ENCODE data around the gene WRNIP1. TPM values are rescaled to one million over a fixed set of nuclear protein-coding genes. Genes with fewer than 3 reads are reported as not detected.
A peak's percentile ranks its signal among the peaks of the same experiment; 100 is the strongest.

WRNIP1 gene
- total and polyA plus RNA-seq, 2 of the 13 experiments (the other 11 are each of a cell fraction or from before 2014, with no cell fraction given) = 77.7 to 90.3 TPM

DNA sequence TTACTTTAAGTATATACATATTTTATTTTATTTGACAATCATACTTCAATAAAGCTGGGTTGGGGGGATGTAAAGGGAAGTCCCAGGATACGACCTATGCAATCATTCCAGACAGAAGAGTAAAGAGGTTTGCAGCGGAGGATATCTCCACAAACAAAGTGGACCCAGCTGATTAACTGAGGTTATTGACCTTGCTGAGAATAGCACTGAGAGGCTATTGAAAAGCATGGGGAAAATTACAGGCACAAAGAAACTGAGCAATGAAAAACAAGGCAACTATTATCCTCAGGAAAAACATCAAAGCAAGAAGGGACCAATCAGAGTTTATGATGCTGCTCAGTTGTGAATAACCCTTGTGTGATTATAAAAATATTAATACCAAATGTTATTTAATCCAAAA, 43.8 kb downstream of the WRNIP1 start (continued):
- TF ChIP-seq, protein P1, sequence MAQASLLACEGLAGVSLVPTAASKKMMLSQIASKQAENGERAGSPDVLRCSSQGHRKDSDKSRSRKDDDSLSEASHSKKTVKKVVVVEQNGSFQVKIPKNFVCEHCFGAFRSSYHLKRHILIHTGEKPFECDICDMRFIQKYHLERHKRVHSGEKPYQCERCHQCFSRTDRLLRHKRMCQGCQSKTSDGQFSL (CRISPR knock-in tag; IDR thresholded peaks at IDR 0.05) = no peak
- no peak for TF ChIP-seq KDM1A (CRISPR knock-in tag; IDR thresholded peaks at IDR 0.05)
- no peak for TF ChIP-seq FOXC1 (CRISPR knock-in tag; IDR thresholded peaks at IDR 0.05; ENCODE audit: borderline replicate concordance)
- TF ChIP-seq GFI1 (CRISPR knock-in tag; IDR thresholded peaks at IDR 0.05; ENCODE audit: borderline replicate concordance) = no peak
- no peak for TF ChIP-seq REL (CRISPR knock-in tag; conservative IDR thresholded peaks at IDR 0.05)
- no peak for TF ChIP-seq ZNF513 (CRISPR knock-in tag; conservative IDR thresholded peaks at IDR 0.05)
- TF ChIP-seq MTA3 (CRISPR knock-in tag; IDR thresholded peaks at IDR 0.05) = no peak
- no peak for TF ChIP-seq SMARCE1 (IDR thresholded peaks at IDR 0.05; ENCODE audit: borderline replicate concordance)
- peak; percentile 49; the same call in 1 of the 2 replicates for TF ChIP-seq ZNF331 (CRISPR knock-in tag; IDR thresholded peaks at IDR 0.05)
- TF ChIP-seq ZNF737 (CRISPR knock-in tag; IDR thresholded peaks at IDR 0.05; ENCODE audit: borderline replicate concordance) = no peak
- TF ChIP-seq RFXANK (CRISPR knock-in tag; IDR thresholded peaks at IDR 0.05) = no peak
- no peak for TF ChIP-seq ZNF34 (CRISPR knock-in tag; IDR thresholded peaks at IDR 0.05; ENCODE audit: borderline replicate concordance)
- TF ChIP-seq MLXIP (CRISPR knock-in tag; IDR thresholded peaks at IDR 0.05; ENCODE audit: borderline replicate concordance) = no peak
- TF ChIP-seq, protein P2, sequence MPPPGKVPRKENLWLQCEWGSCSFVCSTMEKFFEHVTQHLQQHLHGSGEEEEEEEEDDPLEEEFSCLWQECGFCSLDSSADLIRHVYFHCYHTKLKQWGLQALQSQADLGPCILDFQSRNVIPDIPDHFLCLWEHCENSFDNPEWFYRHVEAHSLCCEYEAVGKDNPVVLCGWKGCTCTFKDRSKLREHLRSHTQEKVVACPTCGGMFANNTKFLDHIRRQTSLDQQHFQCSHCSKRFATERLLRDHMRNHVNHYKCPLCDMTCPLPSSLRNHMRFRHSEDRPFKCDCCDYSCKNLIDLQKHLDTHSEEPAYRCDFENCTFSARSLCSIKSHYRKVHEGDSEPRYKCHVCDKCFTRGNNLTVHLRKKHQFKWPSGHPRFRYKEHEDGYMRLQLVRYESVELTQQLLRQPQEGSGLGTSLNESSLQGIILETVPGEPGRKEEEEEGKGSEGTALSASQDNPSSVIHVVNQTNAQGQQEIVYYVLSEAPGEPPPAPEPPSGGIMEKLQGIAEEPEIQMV (CRISPR knock-in tag; IDR thresholded peaks at IDR 0.05; ENCODE audit: low read depth) = no peak
- no peak for TF ChIP-seq U2AF2 (IDR thresholded peaks at IDR 0.05; ENCODE audit: low read depth, low read length)
- no peak for TF ChIP-seq CHD2 (IDR thresholded peaks at IDR 0.05; ENCODE audit: low read depth, low read length)
- peak; percentile 75 for TF ChIP-seq FOXA3 (CRISPR knock-in tag; IDR thresholded peaks at IDR 0.05)
- TF ChIP-seq, protein P3, sequence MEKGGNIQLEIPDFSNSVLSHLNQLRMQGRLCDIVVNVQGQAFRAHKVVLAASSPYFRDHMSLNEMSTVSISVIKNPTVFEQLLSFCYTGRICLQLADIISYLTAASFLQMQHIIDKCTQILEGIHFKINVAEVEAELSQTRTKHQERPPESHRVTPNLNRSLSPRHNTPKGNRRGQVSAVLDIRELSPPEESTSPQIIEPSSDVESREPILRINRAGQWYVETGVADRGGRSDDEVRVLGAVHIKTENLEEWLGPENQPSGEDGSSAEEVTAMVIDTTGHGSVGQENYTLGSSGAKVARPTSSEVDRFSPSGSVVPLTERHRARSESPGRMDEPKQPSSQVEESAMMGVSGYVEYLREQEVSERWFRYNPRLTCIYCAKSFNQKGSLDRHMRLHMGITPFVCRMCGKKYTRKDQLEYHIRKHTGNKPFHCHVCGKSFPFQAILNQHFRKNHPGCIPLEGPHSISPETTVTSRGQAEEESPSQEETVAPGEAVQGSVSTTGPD (CRISPR knock-in tag; IDR thresholded peaks at IDR 0.05) = no peak
- TF ChIP-seq, protein P4, sequence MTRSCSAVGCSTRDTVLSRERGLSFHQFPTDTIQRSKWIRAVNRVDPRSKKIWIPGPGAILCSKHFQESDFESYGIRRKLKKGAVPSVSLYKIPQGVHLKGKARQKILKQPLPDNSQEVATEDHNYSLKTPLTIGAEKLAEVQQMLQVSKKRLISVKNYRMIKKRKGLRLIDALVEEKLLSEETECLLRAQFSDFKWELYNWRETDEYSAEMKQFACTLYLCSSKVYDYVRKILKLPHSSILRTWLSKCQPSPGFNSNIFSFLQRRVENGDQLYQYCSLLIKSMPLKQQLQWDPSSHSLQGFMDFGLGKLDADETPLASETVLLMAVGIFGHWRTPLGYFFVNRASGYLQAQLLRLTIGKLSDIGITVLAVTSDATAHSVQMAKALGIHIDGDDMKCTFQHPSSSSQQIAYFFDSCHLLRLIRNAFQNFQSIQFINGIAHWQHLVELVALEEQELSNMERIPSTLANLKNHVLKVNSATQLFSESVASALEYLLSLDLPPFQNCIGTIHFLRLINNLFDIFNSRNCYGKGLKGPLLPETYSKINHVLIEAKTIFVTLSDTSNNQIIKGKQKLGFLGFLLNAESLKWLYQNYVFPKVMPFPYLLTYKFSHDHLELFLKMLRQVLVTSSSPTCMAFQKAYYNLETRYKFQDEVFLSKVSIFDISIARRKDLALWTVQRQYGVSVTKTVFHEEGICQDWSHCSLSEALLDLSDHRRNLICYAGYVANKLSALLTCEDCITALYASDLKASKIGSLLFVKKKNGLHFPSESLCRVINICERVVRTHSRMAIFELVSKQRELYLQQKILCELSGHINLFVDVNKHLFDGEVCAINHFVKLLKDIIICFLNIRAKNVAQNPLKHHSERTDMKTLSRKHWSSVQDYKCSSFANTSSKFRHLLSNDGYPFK (CRISPR knock-in tag; IDR thresholded peaks at IDR 0.05; ENCODE audit: borderline replicate concordance) = no peak
- TF ChIP-seq ELF3 (CRISPR knock-in tag; IDR thresholded peaks at IDR 0.05) = peak; percentile 50; the same call in 1 of the 2 replicates
- no peak for TF ChIP-seq MBNL3 (CRISPR knock-in tag; conservative IDR thresholded peaks at IDR 0.05)

Data from HepG2 (cell line).